OCI-LY7 (cell line): ENCODE measurements around the gene TNS1. TPM values are rescaled to one million over a fixed set of nuclear protein-coding genes. Genes with fewer than 3 reads are reported as not detected.

Source experiments
- BruUV-seq: library from RNA; stranded (reverse); fragments of 400-500 nt; replicated peaks from 2 replicates; lab custom pipeline; 2021; lab: Mats Ljungman, UMichigan
- CTCF ChIA-PET: fragments of 300-600 bp; sonication (Branson Sonifier 250); formaldehyde crosslinking; loops from one replicate; lab custom pipeline; 2022; ENCODE audit warnings: antibody characterized with exemption; ENCODE audit not compliant: unreplicated experiment; lab: Charles Lee
- POLR2A ChIA-PET: fragments of 300-600 bp; sonication (Branson Sonifier 250); formaldehyde crosslinking; loops from one replicate; lab custom pipeline; 2022; ENCODE audit warnings: antibody characterized with exemption; lab: Charles Lee
- DNase-seq: peaks from one replicate; pipeline ENCODE4 v3.0.0-alpha.2; 2015; ENCODE audit warnings: low spot score
- H2AFZ ChIP-seq: fragments of 200-600 bp; sonication (generic), shearing (Covaris generic); 2 replicates; pipeline ENCODE4 v1.6.1; 2014; ENCODE audit warnings: mild to moderate bottlenecking, antibody characterized with exemption, low read length, moderate library complexity
- H3K27ac ChIP-seq: fragments of 200-600 bp; sonication (generic); 2 replicates; pipeline ENCODE4 v1.5.1; 2014; ENCODE audit warnings: mixed run types, low read depth, mild to moderate bottlenecking, moderate library complexity, low read length, inconsistent platforms; ENCODE audit not compliant: poor library complexity, severe bottlenecking
- H3K36me3 ChIP-seq: fragments of 200-600 bp; sonication (generic); 2 replicates; pipeline ENCODE4 v1.6.1; 2014; ENCODE audit warnings: mild to moderate bottlenecking, antibody characterized with exemption, low read length, moderate library complexity, mixed read lengths; ENCODE audit not compliant: insufficient read depth
- H3K4me1 ChIP-seq: fragments of 200-600 bp; sonication (generic); 2 replicates; pipeline ENCODE4 v1.5.1; 2014; ENCODE audit warnings: mild to moderate bottlenecking, low read length; ENCODE audit not compliant: insufficient read depth, poor library complexity, severe bottlenecking
- H3K4me2 ChIP-seq: fragments of 200-600 bp; sonication (generic); 2 replicates; pipeline ENCODE4 v1.6.1; 2014; ENCODE audit warnings: mild to moderate bottlenecking, low read length
- H3K4me3 ChIP-seq: fragments of 200-600 bp; sonication (generic); 2 replicates; pipeline ENCODE4 v1.5.1; 2014; ENCODE audit warnings: mild to moderate bottlenecking, low read depth, low read length; ENCODE audit not compliant: poor library complexity, severe bottlenecking
- H3K79me2 ChIP-seq: fragments of 200-600 bp; sonication (generic); 2 replicates; pipeline ENCODE4 v1.6.1; 2016; ENCODE audit warnings: low read depth, mild to moderate bottlenecking, low read length, moderate library complexity, mixed read lengths; ENCODE audit not compliant: insufficient read depth
- H3K9me2 ChIP-seq: fragments of 200-600 bp; sonication (generic); 2 replicates; pipeline ENCODE4 v1.6.1; 2016; ENCODE audit warnings: mild to moderate bottlenecking, low read length, mixed read lengths; ENCODE audit not compliant: insufficient read depth
- H3K9me3 ChIP-seq: fragments of 200-600 bp; sonication (generic); 2 replicates; pipeline ENCODE4 v1.6.1; 2014; ENCODE audit warnings: mild to moderate bottlenecking, mixed run types, low read length, mixed read lengths
- H4K20me1 ChIP-seq: fragments of 200-600 bp; sonication (generic); 2 replicates; pipeline ENCODE4 v1.6.1; 2014; ENCODE audit warnings: mild to moderate bottlenecking, antibody characterized with exemption, low read length, moderate library complexity, mixed read lengths; ENCODE audit not compliant: insufficient read depth
- CTCF ChIP-seq: fragments of 200-600 bp; sonication (generic); conservative IDR thresholded peaks from 2 replicates; pipeline ENCODE4 v1.5.1; 2014; ENCODE audit warnings: mild to moderate bottlenecking, antibody characterized with exemption, low read length, moderate library complexity, mixed read lengths
- EZH2phosphoT487 ChIP-seq: fragments of 200-600 bp; sonication (generic); IDR thresholded peaks from 2 replicates; pipeline ENCODE4 v1.6.1; 2018; ENCODE audit warnings: low read depth, borderline replicate concordance, mild to moderate bottlenecking, mixed run types, antibody characterized with exemption, low read length, moderate library complexity, mixed read lengths
- intact Hi-C: fragments of 100-400 bp; cut with micrococcal nuclease; formaldehyde crosslinking; loops from one replicate; pipeline ENCODE4 v1.10.0; 2022; ENCODE audit not compliant: unreplicated experiment
- total RNA-seq, 2 experiments: library from RNA; depleted of rRNA in 1 of 2; stranded (reverse); fragments of >200 nt in 1 of 2; shearing (Covaris generic) in 1 of 2; gene quantifications; 2 replicates each; pipeline ENCODE4 v1.2.3, GENCODE V29; 2014 to 2022

Gene TNS1
- total RNA-seq, 2 experiments from 2014 or later = not detected

- POLR2A ChIA-PET = no interaction called here
- DNase-seq = no peak
Observed at GRCh38 chr2:218010140-218010983, 7.6 kb upstream of the TNS1 start.

GRCh38 chr2:218009765-218010139 lies 7.0 kb upstream of the TNS1 start:
- Histone ChIP-seq H3K9me2 (no peaks in the 10 kb centered on the region), H3K36me3 (no peaks in the 10 kb centered on the region), H3K27ac (no peak overlapping the region), H3K9me3 (no peaks in the 10 kb centered on the region), H3K79me2 (no peaks in the 10 kb centered on the region), H3K4me1 (no peaks in the 10 kb centered on the region), H4K20me1 (no peaks in the 10 kb centered on the region), H3K4me3 (no peak overlapping the region), H2AFZ (no peak overlapping the region), H3K4me2 (no peak overlapping the region)
- CTCF ChIA-PET = no interaction called here
- no peak for DNase-seq
- BruUV-seq = no TSS peak
- intact Hi-C loops = no loop called here
- POLR2A ChIA-PET = no interaction called here
- no peak for TF ChIP-seq EZH2phosphoT487
- no peak for TF ChIP-seq CTCF

More at GRCh38 chr2:218010140-218010983, 7.6 kb upstream of the TNS1 start:
- Histone ChIP-seq H3K4me3 (no peak overlapping the region), H3K4me1 (no peaks in the 10 kb centered on the region), H3K9me2 (no peaks in the 10 kb centered on the region), H3K9me3 (no peaks in the 10 kb centered on the region), H3K36me3 (no peaks in the 10 kb centered on the region), H3K4me2 (no peak overlapping the region), H4K20me1 (no peaks in the 10 kb centered on the region), H2AFZ (no peak overlapping the region), H3K27ac (no peak overlapping the region), H3K79me2 (no peaks in the 10 kb centered on the region)
- intact Hi-C loops = no loop called here
- BruUV-seq = no TSS peak
- CTCF ChIA-PET = no interaction called here
- TF ChIP-seq EZH2phosphoT487 = 0 out of 2 replicates have a peak, but pooled peaks have one; percentile 55
- TF ChIP-seq CTCF = no peak

GRCh38 chr2:218009231-218009630 lies 6.4 kb upstream of the TNS1 start:
- BruUV-seq = no TSS peak
- H3K4me3 ChIP-seq = no peak overlapping the region
- ChIA-PET CTCF (no interaction called here), POLR2A (no interaction called here)
- no peak overlapping the region for H3K4me2 ChIP-seq
- H3K9me3 ChIP-seq = no peaks in the 10 kb centered on the region
- no peaks in the 10 kb centered on the region for H3K36me3 ChIP-seq
- no peaks in the 10 kb centered on the region for H3K9me2 ChIP-seq
- no peak overlapping the region for H2AFZ ChIP-seq
- H3K79me2 ChIP-seq = no peaks in the 10 kb centered on the region
- H4K20me1 ChIP-seq = no peaks in the 10 kb centered on the region
- no peaks in the 10 kb centered on the region for H3K4me1 ChIP-seq
- H3K27ac ChIP-seq = no peak overlapping the region
- no peak for DNase-seq
- TF ChIP-seq CTCF (no peak), EZH2phosphoT487 (no peak)
- intact Hi-C loops = no loop called here
